HG03045 (cell line): ENCODE results near the gene DOK6.
"Not testable (repeated sequence)": the region's sequence is repeated elsewhere in the genome, so short reads cannot be mapped to it uniquely, and the experiment has no call there.

ENCODE experiments used
- ATAC-seq: cut with Tn5 transposase; IDR thresholded peaks from one replicate; pipeline ENCODE4 v1.9.1; 2021; ENCODE audit warnings: mild to moderate bottlenecking, moderate library complexity; ENCODE audit not compliant: unreplicated experiment

DOK6 gene

GRCh38 chr18:69400253-69400975 is at the start of gene DOK6:
Gene DOK6 (plus strand): TSS chr18:69400888.
- ATAC-seq = no peak

DNA sequence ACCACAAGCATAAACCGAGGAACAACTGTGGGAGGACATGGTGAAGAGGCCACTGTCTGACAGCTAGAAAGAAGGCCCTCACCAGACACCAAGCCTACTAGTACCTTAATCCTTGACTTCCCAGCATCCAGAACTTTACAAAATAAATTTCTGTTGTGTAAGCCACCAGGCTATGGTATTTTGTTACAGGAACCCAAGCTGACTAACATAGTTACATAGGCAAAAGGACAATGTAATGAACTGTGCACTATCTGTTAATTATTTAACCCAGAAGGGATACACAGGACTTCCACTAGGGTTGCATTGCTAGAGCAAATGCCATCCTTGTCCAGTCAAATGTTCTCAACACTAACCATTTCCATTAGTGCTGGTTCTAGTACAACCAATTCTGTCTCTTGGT is 47.7 kb upstream of the DOK6 start:
- ATAC-seq = no peak

GRCh38 chr18:69357590-69357989 is 43.1 kb upstream of the DOK6 start:
- no peak for ATAC-seq

GRCh38 chr18:69358212-69358895 is 42.3 kb upstream of the DOK6 start:
- no peak for ATAC-seq

DNA sequence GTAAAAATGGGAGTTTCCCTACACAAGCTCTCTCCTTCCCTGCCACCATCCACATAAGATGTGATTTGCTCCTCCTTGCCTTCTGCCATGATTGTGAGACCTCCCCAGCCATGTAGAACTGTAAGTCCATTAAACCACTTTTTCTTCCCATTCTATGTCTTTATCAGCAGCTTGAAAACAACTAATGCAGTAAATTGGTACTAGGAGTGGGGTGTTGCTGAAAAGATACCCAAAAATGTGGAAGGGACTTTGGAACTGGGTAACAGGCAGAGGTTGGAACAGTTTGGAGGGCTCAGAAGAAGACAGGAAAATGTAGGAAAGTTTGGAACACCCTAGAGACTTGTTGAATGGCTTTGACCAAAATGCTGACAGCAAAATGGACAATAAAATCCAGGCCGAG is 40.9 kb upstream of the DOK6 start:
- not testable (repeated sequence) for ATAC-seq

DNA sequence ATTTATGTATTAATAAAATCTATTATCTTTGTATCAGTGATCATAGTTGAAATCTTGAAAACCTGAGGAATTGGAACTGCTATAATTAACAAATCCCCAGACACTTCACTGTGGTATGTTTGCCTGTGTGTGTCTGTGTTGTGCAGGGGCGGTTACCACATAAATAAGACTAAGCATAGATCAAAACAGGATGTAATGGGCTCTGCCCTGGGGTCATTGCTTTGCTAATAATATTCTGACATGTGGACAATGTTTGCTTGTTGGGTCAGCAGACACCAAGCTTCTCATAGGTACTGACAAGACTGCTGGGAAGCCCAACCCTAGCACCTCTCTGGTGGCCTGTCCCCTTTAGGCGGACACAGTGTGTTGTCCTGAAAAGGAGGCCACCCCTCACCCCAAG is 35.8 kb upstream of the DOK6 start:
- ATAC-seq = no peak

DNA sequence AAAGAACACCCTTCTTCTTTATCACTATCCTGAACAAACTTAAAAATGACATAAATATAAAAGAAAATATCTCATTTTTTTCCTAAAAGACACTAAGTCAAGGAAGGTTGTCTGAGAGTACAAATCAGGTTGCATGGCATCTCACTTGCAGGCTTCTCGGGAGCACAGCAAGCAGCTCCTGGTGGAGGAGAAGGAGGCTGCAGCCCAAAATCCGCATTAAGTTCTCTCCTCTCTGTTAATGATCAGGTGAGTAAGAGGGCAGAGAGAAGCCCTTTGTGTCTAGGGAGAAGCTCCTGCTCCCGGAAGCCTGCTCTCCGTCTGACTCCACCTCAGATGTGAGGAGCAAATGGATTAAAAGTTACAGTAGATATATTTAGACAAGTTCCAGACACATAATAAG is 35.0 kb upstream of the DOK6 start:
- no peak for ATAC-seq

DNA sequence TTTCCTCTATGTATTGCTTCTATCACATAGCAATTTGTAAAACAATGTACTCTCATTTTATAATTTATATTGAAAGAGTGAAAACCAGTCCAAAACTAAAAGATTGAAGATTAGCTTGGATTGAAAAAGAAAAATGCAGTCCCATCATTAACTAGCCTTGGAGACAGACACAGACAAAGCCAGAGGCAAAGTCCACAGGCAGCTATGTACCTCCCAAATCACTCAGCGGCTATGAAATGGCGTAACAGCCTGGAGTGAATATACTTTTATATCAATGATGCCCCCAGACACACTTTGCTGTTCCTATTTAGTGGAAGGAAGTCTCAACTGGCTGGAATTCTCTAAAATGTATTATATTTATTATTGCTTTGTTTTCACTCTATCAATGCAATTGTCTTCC is 33.6 kb upstream of the DOK6 start:
- no peak for ATAC-seq

DNA sequence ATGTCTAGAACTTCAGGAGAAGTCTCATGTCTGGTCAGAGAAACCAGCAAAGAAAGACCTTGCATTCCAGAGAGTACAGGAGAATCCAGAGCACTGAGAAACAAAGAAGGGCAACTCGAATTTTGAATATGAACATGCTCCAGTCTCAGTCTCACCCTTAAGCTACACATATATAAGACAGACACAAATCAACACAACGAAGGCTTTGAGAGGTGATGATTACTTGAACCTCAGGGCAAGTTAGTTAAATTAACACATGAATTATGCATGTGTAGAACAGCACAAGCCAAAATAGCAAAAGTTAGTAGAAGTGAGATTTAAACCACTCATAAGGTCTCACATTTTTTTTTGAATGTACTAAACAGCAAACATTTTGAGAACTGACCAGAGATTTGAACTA is 29.0 kb upstream of the DOK6 start:
- no peak for ATAC-seq

DNA sequence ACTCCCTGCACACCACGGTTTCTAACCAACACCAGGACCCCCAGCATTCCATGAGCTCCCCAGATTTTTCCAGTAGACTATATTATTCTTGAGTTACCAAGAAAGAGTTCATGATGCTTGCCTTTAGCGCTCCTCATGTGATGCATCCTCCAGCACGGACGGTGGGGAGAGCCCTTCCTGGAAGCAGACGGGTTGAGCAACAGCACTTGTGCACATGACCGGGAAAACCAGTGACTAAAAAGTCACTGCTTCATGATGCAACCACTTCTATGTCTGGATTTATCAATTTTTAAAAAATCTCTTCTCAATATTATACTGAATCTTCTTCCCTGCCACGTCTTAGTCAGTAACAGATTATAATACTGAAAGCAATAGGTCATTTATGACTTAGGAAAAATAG is 20.4 kb upstream of the DOK6 start:
- ATAC-seq = no peak

DNA sequence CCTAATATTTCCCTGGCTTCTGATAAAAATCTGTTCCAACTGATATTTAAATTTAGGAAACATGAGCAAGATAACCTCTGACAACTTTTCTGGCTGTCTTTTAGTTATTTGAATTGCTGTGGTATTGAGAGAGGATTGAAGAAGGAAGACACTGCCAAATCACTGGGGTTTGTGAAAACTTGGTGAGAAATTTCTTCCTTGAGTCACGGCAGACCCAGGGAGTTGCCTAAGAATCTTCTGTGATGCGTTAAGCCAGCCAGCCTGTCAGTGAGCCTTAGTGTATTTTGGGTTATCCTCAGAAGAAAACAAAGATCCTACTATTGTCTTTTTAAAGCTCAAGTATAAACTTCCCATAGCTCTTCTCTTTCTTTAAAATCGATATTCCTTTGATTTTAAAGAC is 17.5 kb upstream of the DOK6 start:
- no peak for ATAC-seq

- no peak for ATAC-seq
Observed at GRCh38 chr18:69387186-69387585, 13.5 kb upstream of the DOK6 start.

GRCh38 chr18:69388222-69388621 is 12.5 kb upstream of the DOK6 start:
- ATAC-seq = no peak

DNA sequence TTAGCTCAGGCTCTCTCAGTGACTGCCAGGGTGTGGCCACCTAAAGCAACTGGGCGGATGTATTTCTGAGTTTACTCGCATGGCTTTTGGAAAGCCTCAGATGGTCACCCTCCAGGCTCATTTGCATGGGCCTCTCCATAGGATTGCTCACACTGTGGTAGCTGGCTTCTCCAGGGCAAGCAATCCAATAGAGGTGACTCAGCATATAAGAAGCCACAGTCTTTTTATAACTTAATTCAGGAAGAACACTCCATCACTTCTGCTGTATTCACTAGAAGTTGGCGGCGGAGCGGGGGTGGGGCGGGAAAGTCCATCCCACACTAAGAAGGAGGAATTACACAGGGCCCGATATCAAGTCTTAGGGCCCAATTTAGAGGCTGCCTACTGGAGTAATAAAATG is 3.6 kb upstream of the DOK6 start:
- no peak for ATAC-seq

DNA sequence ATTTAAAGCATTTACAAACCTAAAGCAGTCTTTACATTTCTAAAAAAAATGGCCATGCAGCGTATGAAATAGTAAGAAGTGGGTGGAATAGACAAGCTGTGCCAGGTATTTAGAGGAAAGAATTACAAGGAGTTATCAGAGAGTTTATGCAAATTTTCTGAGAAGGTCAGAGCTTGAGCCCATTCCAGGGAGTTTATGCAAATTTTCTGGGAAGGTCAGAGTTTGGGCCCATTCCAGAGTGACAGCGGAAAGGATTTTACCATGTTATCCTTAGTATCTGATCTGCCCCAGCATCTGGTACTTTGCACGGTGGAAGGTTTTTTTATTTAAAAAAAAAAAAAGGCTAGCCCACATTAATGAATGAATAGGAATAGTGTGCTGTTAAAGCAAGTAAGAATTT is 1.4 kb upstream of the DOK6 start:
- no peak for ATAC-seq

GRCh38 chr18:69400976-69401225 is 213 bp downstream of the DOK6 start:
- no peak for ATAC-seq

GRCh38 chr18:69401226-69401971 is 711 bp downstream of the DOK6 start:
- no peak for ATAC-seq

GRCh38 chr18:69401972-69402532 is 1.4 kb downstream of the DOK6 start:
- no peak for ATAC-seq

DNA sequence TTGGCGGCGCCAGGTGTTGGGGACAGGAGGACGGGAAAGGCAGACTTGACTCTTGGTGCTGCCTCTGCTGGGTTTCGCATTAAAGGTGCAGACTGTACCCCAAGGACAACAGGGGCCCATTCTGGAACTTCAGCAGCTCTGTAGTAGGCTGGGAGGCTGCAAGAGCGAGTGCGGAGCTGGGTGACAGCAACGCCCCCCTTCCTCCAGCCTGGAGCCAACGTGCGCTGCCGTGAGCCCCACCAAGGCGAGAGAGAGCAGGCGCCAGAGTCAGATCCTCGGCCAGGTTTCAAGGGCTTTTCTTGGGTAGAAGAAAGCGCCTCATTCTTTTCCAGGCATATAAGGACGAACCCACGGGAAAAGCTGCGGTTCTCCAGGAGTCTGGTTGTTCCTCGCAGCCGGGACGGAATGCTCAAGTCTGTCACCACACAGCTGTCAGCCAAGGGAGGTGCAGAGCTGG is 1.9 kb downstream of the DOK6 start:
- no peak for ATAC-seq

DNA sequence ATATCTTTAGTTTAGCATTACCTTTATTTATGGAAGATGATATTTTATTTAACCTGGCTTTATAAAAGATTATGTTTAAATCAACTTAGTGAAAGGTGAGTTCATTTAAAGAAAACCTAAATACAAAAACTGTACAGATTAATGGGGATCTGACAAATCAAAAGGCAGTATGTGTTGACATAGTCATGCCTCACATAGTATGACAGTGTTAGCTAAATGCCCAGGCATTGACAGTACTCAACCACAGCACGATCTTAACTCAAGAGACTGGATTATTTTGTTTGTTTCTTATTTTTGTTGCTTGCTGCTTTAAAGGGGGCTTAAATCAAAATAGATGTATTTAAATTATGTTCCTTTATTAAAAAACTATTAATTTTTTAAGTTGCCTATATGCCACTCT is 7.8 kb downstream of the DOK6 start:
- ATAC-seq = no peak

- ATAC-seq = no peak
Observed at GRCh38 chr18:69411199-69411598, 10.5 kb downstream of the DOK6 start.

DNA sequence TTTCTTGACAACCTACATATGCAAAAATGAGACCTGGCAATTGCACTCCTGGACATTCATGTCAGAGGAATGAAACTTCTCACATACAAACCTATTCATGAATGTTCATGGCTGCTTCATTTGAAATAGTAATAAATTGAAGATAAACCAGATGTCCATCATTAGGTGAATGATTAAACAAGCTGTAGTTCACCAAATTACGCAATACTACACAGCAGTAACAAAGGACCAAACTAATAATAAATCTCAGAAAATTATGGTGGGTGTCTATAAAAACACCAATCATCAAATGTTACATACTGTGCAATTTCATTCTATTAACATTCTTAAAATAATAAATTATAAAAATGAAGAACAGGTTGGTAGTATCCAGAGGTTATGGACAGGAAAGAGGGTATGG is 13.5 kb downstream of the DOK6 start:
- ATAC-seq = no peak
